Breast epithelium (tissue), 3 donors: ENCODE measurements around the gene NLRP6.
"Not testable (repeated sequence)": the region's sequence is repeated elsewhere in the genome, so short reads cannot be mapped to it uniquely, and the experiment has no call there.

Source experiments
- POLR2A ChIP-seq: fragments of 450-650 bp; IDR thresholded peaks from one replicate; pipeline ENCODE4 v1.6.1; 2016; ENCODE audit warnings: antibody characterized with exemption, mild to moderate bottlenecking, moderate library complexity
- TF ChIP-seq, protein P1 (sequence below), 3 donors: fragments of 450-650 bp; IDR thresholded peaks; one replicate each; pipeline ENCODE4 v1.5.1; 2016 to 2017; ENCODE audit warnings: antibody characterized with exemption in 3 of 3, mild to moderate bottlenecking in 3 of 3, moderate library complexity in 3 of 3

DNA sequence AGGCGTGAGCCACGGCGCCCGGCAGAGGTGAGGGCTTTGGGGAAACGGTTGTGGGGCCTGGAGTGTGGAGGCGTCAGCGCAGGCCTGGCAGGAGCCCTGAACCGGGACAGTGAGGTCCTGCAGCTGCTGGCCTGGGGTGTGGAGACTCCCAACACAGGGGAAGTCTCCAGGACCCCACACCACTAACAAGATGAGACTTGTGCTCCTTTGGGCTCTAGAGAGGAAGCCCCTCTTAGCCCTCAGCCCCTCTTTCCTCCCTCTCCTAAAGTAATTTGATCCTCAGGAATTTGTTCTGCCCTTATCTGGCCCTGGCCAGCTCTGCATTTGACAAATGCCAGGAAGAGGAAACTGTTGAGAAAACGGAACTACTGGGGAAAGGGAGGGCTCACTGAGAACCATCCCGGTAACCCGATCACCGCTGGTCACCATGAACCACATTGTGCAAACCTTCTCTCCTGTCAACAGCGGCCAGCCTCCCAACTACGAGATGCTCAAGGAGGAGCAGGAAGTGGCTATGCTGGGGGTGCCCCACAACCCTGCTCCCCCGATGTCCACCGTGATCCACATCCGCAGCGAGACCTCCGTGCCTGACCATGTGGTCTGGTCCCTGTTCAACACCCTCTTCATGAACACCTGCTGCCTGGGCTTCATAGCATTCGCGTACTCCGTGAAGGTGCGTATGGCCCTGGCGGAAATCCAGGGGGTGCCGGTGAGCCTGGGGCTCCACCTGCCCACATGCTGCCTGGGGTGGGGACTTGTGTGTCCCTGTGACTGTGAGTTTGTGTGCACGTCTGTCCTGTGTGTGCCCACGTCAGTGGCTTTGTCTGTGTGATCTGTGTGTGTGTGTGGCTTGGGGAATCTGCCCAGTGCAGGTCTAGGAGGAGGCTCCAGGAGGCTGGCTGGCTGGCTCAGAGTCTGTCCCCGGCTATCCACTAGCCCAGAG is 29.8 kb downstream of the NLRP6 start, which contains the start of gene IFITM2:
- TF ChIP-seq POLR2A, result peak; percentile 55
- TF ChIP-seq, protein P1, sequence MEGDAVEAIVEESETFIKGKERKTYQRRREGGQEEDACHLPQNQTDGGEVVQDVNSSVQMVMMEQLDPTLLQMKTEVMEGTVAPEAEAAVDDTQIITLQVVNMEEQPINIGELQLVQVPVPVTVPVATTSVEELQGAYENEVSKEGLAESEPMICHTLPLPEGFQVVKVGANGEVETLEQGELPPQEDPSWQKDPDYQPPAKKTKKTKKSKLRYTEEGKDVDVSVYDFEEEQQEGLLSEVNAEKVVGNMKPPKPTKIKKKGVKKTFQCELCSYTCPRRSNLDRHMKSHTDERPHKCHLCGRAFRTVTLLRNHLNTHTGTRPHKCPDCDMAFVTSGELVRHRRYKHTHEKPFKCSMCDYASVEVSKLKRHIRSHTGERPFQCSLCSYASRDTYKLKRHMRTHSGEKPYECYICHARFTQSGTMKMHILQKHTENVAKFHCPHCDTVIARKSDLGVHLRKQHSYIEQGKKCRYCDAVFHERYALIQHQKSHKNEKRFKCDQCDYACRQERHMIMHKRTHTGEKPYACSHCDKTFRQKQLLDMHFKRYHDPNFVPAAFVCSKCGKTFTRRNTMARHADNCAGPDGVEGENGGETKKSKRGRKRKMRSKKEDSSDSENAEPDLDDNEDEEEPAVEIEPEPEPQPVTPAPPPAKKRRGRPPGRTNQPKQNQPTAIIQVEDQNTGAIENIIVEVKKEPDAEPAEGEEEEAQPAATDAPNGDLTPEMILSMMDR (IDR thresholded peaks at IDR 0.05), result not testable (repeated sequence)
